HPDE6-E6E7 (cell line): Measurements from ENCODE around the gene HM13.
"Not testable (repeated sequence)": the region's sequence is repeated elsewhere in the genome, so short reads cannot be mapped to it uniquely, and the experiment has no call there.

Experiments
- DNase-seq: peaks from one replicate; pipeline ENCODE4 v3.0.0; 2011; ENCODE audit warnings: missing footprints; ENCODE audit errors: extremely low spot score

Gene HM13

DNA sequence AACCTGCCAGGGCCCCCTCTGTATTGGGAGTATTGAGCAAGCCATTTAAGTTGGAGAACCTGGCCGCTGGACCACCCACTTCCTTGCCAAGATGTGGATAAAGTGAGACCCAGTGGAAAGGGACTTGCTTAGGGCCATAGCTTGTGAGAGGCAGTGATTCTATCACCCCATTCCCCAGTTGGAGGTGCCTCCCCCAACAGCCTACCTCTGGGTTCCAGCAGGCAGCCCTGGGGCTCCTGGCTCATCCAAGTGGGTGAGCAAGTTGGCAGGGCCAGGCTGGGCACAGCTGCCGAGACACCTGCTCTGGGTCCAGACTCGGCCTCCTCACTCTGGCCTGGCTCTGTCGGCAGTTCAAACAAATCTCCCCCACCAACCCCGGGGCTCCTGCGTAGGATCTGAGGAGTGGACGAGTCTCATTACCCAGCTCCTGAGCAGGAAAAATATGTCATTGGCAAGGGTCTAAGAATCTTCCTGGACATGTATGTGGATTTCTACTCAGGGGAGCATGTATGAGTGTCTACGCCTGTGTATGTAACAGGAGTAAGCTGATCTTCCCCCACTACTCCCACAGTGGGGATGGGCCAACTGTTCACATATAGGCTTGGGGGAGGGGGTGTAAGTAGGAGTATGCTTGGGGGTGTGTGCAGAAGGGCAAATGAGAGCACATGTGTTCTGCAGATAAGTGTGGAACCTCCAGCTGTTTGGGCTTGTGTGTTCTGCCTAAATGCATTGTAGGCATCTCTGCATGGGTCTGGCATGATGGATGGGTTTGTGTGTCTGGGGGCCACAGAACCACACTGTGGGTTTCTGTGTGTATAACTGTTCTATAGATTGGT is 92.8 kb downstream of the HM13 start:
- peak; percentile 86 for DNase-seq

DNA sequence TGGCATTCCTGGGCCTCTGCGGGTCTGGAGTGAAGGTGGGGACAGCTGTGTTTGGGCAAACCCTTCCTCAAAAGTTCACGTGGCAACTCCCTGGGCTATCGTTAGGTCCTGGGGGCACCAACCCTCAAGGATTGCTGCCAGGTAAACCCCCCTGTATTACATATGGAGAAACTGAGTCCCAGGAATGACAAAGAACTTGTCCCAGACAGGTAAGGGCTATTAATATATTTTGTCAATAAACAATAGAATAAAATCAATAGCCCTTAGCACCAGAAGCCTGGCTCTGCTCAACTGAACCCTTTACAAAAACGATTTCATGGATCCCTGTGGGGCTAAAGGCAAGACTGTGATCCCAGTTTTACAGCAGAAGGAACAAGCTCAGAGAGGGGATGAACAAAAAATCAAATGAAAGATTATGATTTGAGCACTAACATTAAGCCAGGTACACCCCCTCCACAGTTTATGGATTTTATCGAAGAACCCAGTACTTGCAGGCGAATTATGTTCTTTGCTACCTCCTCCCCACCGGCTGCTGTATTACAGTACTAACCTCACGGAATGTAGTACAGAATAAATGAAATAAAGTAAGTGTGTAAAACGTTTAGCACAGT is 93.5 kb downstream of the HM13 start:
- DNase-seq, result no peak

DNA sequence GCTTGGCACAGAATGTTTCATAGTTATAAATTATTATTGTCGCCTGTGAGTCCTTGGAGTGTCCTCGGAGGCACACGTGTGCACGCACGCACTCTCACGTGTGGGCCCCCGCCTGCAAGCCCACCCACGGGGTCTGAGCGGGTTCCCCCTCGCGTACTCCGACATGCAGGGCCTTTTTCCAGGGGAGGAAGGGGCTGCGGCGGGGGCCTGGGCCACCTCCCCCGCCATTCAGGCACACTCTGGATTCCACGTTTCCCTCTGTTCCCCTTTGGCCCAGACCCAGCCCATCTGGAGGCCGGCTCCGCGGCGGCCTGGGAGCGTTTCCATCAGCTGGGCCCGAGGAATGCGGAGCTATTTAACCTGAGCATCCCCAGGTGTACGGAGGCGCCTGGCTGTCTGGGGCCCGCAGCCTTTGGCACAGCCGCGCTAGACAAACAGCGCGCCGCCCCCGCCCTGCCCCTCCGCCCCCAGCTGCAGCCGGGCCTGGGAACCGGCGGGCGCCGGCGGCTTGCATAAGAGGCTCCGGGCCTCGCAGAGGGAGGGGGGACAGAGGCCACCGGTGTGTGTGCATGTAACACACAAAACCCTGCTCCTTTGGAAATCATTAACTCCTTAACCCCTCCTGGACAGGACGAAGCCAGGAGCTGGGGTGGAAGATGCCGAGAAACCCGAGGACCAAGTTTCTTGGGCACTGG is 94.2 kb downstream of the HM13 start:
- DNase-seq, result peak; percentile 85

DNA sequence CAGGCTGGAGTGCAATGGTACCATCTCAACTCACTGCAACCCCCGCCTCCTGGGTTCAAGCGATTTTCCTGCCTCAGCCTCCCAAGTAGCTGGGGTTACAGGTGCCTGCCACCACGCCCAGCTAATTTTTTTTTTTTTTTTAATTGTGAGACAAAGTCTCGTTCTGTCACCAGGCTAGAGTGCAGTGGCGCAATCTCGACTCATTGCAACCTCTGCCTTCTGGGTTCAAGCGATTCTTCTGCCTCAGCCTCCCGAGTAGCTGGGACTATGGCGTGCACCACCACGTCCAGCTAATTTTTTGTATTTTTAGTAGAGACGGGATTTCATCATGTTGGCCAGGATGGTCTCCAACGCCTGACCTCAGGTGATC is 98.0 kb downstream of the HM13 start:
- not testable (repeated sequence) for DNase-seq

DNA sequence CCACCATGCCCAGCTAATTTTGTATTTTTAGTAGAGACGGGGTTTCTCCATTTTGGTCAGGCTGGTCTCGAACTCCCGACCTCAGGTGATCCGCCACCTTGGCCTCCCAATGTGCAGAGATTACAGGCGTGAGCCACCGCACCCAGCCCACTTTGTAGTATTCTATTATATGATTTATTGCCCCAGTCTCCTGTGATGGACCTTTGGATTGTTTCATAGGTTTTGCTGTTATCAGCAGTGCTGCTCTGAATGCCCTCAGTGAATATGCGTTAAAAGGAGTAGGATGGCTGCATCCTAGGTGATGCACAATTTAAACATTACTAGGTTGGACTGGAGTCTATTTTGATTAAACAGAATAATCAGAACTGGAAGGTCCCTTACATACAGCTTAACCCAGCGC is 101.2 kb downstream of the HM13 start:
- no peak for DNase-seq

DNA sequence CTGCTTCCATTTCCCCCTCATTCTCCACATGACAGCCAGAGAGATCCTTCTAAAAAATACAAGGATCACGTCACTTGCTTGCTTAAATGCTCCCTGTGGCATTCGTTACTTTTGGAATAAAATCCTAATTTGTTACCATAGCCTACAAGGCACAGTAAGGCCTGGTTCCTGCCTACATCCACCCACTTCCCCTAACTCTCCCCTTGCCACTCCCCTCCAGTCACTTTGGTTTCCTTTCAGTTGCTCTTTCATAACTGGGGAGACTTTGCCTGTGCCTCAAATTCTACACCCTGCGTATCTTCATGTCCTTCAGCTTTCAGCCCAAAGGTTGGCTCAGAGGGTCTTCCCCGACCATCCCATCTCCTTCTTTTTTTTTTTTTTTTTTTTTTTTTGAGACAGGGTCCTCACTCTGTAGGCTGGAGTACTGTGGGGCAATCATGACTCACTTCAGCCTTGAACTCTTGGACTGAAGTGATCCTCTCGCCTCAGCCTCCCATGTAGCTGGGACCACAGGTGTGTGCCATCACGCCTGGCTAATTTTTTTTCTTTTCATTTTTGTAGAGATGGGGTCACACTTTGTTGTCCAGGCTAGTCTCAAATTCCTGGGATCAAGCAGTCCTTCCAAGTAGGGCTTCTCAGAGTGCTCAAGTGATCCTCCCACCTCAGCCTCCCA is 103.3 kb downstream of the HM13 start:
- DNase-seq, result no peak
